ENCODE data around the gene C12orf57.

C12orf57 gene

DNA sequence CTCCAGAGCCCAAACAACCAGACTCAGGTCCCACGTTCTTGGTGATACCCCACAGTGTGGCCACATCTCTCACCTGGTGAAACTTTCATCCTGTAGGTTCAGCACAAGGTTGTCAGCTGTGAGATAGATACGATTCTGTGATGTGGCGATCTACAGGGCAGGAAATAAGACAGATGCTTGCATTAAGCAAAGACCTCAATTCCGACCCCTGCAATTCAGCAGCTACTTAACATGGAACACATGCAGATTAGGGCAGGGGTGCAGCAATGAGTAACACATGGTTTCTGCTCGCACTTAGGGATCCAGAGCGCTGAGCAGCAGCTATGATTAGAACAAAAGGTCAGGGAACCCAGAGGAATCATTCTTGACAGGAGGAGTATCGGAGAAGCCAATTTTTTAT, 22.5 kb downstream of the C12orf57 start:
- no peak for DNase-seq

- DNase-seq = no peak
Measured at GRCh38 chr12:6967651-6968100, 23.9 kb downstream of the C12orf57 start.

DNA sequence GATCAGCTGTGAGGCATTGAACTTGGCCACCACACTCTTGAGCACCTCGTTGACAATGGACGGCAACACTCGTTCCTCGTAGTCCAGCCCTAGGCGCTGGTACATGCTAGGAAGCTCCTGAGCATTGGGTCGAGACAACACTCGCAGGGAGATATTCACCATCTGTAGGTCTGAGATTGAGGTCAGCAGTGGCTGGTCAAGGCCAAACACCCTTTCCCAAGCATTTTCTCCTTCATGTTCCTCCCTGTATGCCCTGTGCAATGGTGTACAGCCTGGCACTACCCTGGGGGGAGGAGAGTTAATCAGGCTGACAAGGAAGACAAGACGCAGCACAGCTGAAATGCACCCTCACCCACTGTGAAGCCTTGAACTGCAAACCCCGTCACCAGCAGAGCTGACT, 24.6 kb downstream of the C12orf57 start:
- no peak for DNase-seq

GRCh38 chr12:6970096-6970527, 26.3 kb downstream of the C12orf57 start:
- DNase-seq = no peak

GRCh38 chr12:6974180-6974579, 30.4 kb downstream of the C12orf57 start:
- no peak for DNase-seq

DNA sequence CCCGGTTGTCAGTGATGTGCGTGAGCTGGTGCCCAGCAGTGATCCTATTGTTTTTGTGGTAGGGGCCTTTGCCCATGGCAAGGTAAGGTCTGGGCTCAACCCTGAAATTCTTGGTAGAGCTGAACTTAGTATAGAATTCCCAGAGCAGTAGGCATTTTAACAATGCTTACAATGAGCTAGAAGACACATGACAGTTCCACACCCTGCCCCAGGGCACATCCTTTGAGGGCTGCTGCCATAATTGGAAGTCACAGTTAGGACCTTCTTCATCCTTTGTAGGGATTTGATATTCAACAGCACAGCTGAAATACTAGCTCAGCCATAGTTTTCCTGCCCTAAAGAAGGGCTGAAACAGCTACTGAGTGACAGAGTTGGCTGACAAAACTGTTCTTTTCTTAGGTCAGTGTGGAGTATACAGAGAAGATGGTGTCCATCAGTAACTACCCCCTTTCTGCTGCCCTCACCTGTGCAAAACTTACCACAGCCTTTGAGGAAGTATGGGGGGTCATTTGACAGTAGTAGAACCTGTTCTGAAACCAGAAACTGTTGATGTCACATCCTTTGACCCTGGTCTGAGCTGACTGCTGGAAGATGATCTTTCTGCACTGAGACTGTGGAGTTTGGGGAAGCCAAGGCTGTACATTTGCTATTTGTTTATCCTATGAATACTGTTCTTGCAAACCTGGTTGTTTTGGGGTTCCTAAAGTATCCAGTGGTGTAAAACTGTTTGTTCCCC, 31.6 kb downstream of the C12orf57 start:
- DNase-seq = no peak

DNA sequence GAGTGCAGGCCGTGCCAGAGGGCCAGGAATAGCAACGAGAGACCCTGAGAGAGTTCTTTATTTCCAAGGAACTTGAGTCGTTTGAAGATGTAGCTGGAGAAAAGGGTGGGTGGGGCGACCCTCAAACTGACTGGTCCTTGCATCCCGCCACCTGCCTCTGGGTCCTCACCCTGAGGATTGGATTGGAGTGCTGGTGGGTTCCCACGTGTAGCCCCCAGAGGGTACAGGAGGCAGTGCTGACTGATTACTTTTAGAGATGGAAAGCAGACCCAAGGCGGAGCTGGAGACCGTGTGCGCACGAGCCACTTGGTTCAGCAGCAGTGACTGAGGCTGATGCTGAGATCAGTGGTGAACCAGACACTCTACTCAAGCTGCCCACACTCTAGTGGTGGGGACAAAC, 33.8 kb downstream of the C12orf57 start:
- DNase-seq = no peak

- no peak for DNase-seq
Measured at GRCh38 chr12:6978188-6978587, 34.4 kb downstream of the C12orf57 start.

DNA sequence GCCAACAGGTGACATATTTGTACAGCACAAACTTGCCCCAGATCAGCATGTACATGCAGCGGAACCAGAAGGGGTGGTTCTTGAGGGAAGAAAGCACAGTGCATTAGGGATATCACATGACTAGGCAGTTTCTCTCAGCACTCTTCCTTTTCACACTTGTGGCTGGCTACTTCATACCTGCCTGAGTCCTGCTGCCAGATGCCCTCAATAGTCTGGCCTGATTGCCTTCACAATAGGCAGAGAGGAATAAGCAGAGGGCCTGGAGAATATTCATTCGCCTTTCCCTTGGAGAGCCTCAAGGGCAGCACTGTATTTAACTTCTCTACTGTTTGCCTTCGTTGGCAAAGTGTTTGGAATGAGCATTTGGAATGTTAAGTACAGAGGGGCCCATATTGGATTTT, 34.8 kb downstream of the C12orf57 start:
- no peak for DNase-seq

DNA sequence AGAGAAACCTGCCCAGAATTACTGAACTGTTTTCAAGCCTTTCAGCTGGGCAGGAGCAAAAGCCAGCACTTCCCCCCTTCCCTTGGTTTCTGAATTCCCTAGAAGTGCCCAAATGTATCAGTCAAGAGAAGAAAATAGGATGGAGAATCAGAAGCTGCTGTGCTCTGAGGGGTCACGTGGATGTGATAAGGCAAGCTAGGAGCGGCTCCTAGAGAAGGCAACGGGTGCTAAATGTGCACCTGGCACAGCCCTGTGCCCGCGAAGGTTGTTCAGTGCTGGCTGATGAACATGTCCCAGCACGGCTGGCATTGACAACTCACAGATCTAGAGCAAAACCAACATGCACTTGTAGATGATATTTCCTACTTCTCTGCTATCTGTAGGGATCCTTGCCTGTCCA, 35.2 kb downstream of the C12orf57 start:
- DNase-seq = no peak

- no peak for DNase-seq
Measured at GRCh38 chr12:6979453-6979852, 35.6 kb downstream of the C12orf57 start.

DNA sequence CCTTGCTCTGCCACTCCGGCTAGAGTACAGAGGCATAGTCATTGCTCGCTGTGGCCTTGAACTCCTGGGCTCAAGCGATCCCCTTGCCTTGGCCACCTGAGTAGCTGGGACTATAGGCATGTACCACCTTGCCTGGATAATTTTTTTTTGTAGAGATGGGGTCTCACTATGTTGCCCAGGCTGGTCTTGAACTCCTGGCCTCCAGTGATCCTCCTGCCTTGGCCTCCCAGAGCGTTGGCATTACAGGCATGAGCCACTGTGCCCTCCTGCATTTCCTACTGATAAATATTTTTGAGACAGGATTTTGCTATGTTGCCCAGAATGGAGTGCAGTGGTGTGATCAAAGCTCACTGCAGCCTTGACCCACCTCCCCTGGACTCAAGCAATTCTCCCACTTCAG, 36.3 kb downstream of the C12orf57 start:
- DNase-seq = no peak

DNA sequence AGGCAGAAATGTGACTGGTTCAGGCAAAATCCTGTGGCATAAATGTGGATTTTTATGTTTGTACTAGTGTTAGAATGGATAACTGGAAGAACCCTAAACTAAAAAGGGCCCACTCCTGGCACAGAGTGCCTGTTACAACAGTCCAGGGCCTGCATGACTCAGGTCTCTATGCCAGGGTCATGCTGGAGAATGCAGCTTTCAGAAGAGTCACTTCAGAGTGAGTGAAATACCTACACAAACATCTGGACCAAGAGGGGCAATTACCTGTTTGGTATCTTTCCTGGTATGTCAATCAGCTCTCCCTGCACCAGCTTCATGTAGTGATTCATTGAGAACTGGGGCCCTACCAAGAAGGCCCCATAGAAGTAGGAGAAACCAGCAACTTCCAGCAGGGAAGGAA, 36.9 kb downstream of the C12orf57 start:
- DNase-seq = no peak

DNA sequence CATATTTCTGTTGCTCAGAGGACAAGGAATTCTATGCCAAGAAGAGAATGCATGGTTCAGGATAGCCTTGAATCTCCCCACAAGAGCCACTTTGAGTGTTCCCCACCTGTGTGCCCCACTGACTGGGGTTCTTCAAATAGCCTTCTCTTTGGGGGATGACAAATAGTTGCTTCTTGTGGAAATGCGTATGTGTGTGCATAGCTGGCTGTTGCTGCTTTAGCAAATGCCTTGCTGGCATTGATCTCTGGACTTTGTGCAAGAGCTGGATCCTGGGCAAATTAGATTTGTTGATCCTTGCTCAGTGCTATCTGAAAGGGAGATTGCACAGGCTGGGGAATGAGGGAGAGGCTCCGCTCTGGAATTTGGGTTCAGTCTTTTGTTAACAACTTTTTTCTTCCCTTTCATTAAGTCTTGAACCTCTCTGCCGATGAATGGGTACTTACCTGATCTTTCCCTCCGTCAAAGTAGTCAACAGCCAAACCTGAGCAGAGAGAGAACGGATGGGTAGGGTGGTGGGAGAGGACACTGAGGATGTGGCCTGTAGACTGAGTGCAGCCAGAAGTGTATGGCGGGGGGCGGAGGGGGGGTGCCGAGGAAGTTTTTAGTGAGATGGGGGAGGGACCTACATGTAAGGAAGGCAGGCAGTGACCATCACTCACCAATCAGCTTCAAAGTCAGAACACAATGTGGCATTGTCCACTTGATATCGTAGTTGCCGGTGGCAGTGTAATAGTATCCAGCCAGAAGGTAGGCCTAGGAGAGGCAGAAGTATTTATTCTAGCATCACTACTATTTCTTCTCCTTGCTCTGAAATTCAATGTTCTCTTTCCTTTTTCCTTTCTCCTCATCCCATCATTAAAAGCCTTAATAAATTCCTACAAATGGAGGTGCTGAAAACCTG, 37.6 kb downstream of the C12orf57 start:
- DNase-seq = no peak

DNA sequence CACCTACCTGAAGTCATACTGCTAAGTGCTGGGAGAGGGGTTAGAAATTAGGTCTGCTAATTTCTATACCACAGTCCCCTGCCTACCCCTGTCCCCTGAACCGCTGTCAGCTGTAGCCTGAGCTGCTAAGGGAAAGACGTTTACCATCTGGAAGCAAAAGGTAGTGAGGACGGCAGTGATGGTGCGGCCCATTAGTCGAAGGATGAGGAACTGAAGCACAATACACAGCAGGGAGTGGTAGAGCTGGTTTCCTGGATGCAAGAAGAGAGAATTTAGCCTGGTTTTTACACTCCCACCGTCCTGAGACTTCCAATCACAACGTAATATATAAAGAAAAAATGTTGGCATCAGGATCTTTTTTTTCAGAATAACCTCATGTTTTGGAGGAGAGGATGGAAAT, 38.7 kb downstream of the C12orf57 start:
- DNase-seq = no peak

- no peak for DNase-seq
Measured at GRCh38 chr12:6987956-6988553, 44.2 kb downstream of the C12orf57 start.
